ENCODE measurements around the gene CES3. TPM values are rescaled to one million over a fixed set of nuclear protein-coding genes. Genes with fewer than 3 reads are reported as not detected.

CES3 gene
- total and polyA plus RNA-seq, 9 of the 15 experiments (the other 6 are each of a cell fraction or from before 2014, with no cell fraction given): 0.06 to 2.2 (median 0.68) TPM

GRCh38 chr16:66953462-66954096, 7.5 kb upstream of the CES3 start:
- CTCF ChIA-PET (ENCODE audit: low intra/inter-chr PET ratio): interaction anchor here (0.6 to 2.0 kb wide), 6 partner anchors 11 to 147 kb away, joined by 3 to 12 read pairs (median 6); no protein-coding TSS in a partner anchor

GRCh38 chr16:66954097-66954659, 6.9 kb upstream of the CES3 start:
- Histone ChIP-seq H3K9me3 (replicated peaks; ENCODE audit: control insufficient read depth, insufficient read depth, low read depth, low read length) (peaks cover 2% of the 10 kb centered on the region), H3K9ac (ENCODE audit: insufficient read depth in 1 of 2, low read depth in 2 of 2, low read length in 2 of 2) (peak overlapping the region in 1 of 2 experiments; percentile 31; a peak in 1 of 4 replicates), H4K20me1 (replicated peaks; ENCODE audit: control insufficient read depth, insufficient read depth, low read length) (no peaks in the 10 kb centered on the region), H3K27me3 (ENCODE audit: control insufficient read depth in 2 of 2, insufficient read depth in 2 of 2, low read length in 2 of 2) (no peaks in the 10 kb centered on the region), H3K27ac (ENCODE audit: extremely low read depth, low read depth, low read length) (no peak overlapping the region), H3K4me3 (no peak overlapping the region), H3K4me1 (replicated peaks in 1 of 2; ENCODE audit: control insufficient read depth in 2 of 2, insufficient read depth in 2 of 2, low read length in 2 of 2) (peaks cover 0 to 7% of the 10 kb centered on the region in 2 experiments; a peak in 1 of 5 replicates), H3K36me3 (ENCODE audit: control insufficient read depth, insufficient read depth, low read length) (no peaks in the 10 kb centered on the region), H2AFZ (ENCODE audit: low read depth, low read length) (peak overlapping the region; percentile 84), H3K9me1 (ENCODE audit: control insufficient read depth, insufficient read depth, low read length) (no peaks in the 10 kb centered on the region), H3K4me2 (ENCODE audit: insufficient read depth, low read length) (no peak overlapping the region), H3K79me2 (ENCODE audit: control insufficient read depth, insufficient read depth, low read length) (no peaks in the 10 kb centered on the region)
- POLR2A ChIA-PET: interaction anchor here (0.6 to 1.0 kb wide), 4 partner anchors 24 to 445 kb away, joined by 3 read pairs; no protein-coding TSS in a partner anchor
- DNase-seq (ENCODE audit: extremely low read depth in 1 of 4, low spot score in 3 of 4): peak; percentile 71 to 88 (median 78)
- in situ Hi-C loops (cut with MboI) (loop anchor here (25.0 kb wide), 2 partner anchors 208 to 458 kb away; partner anchors contain the start of genes B3GNT9, FBXL8, HSF4 and NOL3), intact Hi-C loops (cut with micrococcal nuclease) (loop anchor here (2.0 to 10.0 kb wide), 6 partner anchors 23 to 511 kb away; partner anchors contain the start of genes FBXL8, FHOD1, MATCAP1 and SLC9A5)
- no TSS peak for BruUV-seq (replicated peaks)
- WGBS (ENCODE audit: insufficient coverage, low coverage, missing lambda C conversion rate): 5% methylated on average over 7 of the region's 8 CpGs
- ATAC-seq: peak; percentile 97
- peak; percentile 94 for FAIRE-seq
- CTCF ChIA-PET (ENCODE audit: low intra/inter-chr PET ratio): interaction anchor here (0.6 to 2.0 kb wide), 7 partner anchors 12 to 385 kb away, joined by 3 to 12 read pairs (median 6); no protein-coding TSS in a partner anchor
- TF ChIP-seq HSF4 (CRISPR knock-in tag; IDR thresholded peaks at IDR 0.05; ENCODE audit: borderline replicate concordance) (no peak), LCOR (CRISPR knock-in tag; IDR thresholded peaks at IDR 0.05) (peak; percentile 59; the same call in 1 of the 2 replicates), TBL1XR1 (IDR thresholded peaks at IDR 0.05; ENCODE audit: low read length in 2 of 2) (no peak), ZKSCAN8 (CRISPR knock-in tag; IDR thresholded peaks at IDR 0.05) (peak; percentile 99), KAT7 (CRISPR knock-in tag; IDR thresholded peaks at IDR 0.05; ENCODE audit: borderline replicate concordance) (no peak), ZFP36 (IDR thresholded peaks at IDR 0.05; ENCODE audit: low read depth, low read length, partially characterized antibody) (peak; percentile 42), ZNF398 (CRISPR knock-in tag; IDR thresholded peaks at IDR 0.05) (no peak), RBM25 (IDR thresholded peaks at IDR 0.05; ENCODE audit: low read depth, low read length, severe bottlenecking) (peak; percentile 37), ZNF764 (CRISPR knock-in tag; IDR thresholded peaks at IDR 0.05; ENCODE audit: low read depth) (no peak), ZNF184 (CRISPR knock-in tag; IDR thresholded peaks at IDR 0.05) (no peak)

More at GRCh38 chr16:66953462-66954096, 7.5 kb upstream of the CES3 start:
- peak overlapping the region; percentile 31 to 38; a peak in 2 of 4 replicates for H3K9ac ChIP-seq (ENCODE audit: insufficient read depth in 1 of 2, low read depth in 2 of 2, low read length in 2 of 2)
- peaks cover 4 to 7% of the 10 kb centered on the region in 2 experiments; a peak in 2 of 5 replicates for H3K4me1 ChIP-seq (replicated peaks in 1 of 2; ENCODE audit: control insufficient read depth in 2 of 2, insufficient read depth in 2 of 2, low read length in 2 of 2)
- no peaks in the 10 kb centered on the region for H3K9me1 ChIP-seq (ENCODE audit: control insufficient read depth, insufficient read depth, low read length)
- H3K9me3 ChIP-seq (replicated peaks; ENCODE audit: control insufficient read depth, insufficient read depth, low read depth, low read length): peaks cover 2% of the 10 kb centered on the region
- H3K4me3 ChIP-seq: no peak overlapping the region
- in situ Hi-C loops (cut with MboI): loop anchor here (25.0 kb wide), 2 partner anchors 209 to 459 kb away; partner anchors contain the start of genes B3GNT9, FBXL8, HSF4 and NOL3
- H3K36me3 ChIP-seq (ENCODE audit: control insufficient read depth, insufficient read depth, low read length): no peaks in the 10 kb centered on the region
- peak overlapping the region; percentile 84 for H2AFZ ChIP-seq (ENCODE audit: low read depth, low read length)
- intact Hi-C loops (cut with micrococcal nuclease): loop anchor here (2.0 to 10.0 kb wide), 6 partner anchors 23 to 511 kb away; partner anchors contain the start of genes FBXL8, FHOD1, MATCAP1 and SLC9A5
- no peaks in the 10 kb centered on the region for H4K20me1 ChIP-seq (replicated peaks; ENCODE audit: control insufficient read depth, insufficient read depth, low read length)
- no peaks in the 10 kb centered on the region for H3K79me2 ChIP-seq (ENCODE audit: control insufficient read depth, insufficient read depth, low read length)
- POLR2A ChIA-PET: interaction anchor here (0.6 to 1.5 kb wide), 5 partner anchors 10 to 445 kb away, joined by 3 read pairs; no protein-coding TSS in a partner anchor
- DNase-seq (ENCODE audit: extremely low read depth in 1 of 4, low spot score in 3 of 4): no peak
- no peaks in the 10 kb centered on the region for H3K27me3 ChIP-seq (ENCODE audit: control insufficient read depth in 2 of 2, insufficient read depth in 2 of 2, low read length in 2 of 2)
- H3K4me2 ChIP-seq (ENCODE audit: insufficient read depth, low read length): no peak overlapping the region
- peak; percentile 38; the same call in 1 of the 3 replicates for ATAC-seq
- FAIRE-seq: no peak
- no peak overlapping the region for H3K27ac ChIP-seq (ENCODE audit: extremely low read depth, low read depth, low read length)
- BruUV-seq (replicated peaks): no TSS peak
- 25% methylated on average over 10 of the region's 10 CpGs for WGBS (ENCODE audit: insufficient coverage, low coverage, missing lambda C conversion rate)
- TF ChIP-seq NCOA2 (IDR thresholded peaks at IDR 0.05; ENCODE audit: partially characterized antibody in 2 of 2) (no peak), PHF8 (IDR thresholded peaks at IDR 0.05; ENCODE audit: borderline replicate concordance, low read length) (peak; percentile 10; the same call in 1 of the 2 replicates), FOSL1 (tag; conservative IDR thresholded peaks at IDR 0.05) (peak; percentile 72)

All from K562 (cell line).